HG03196 (cell line): ENCODE data around the gene RPP30.

ENCODE experiments used
- ATAC-seq: cut with Tn5 transposase; IDR thresholded peaks from one replicate; pipeline ENCODE4 v1.9.1; 2021; ENCODE audit not compliant: unreplicated experiment

RPP30 gene

DNA sequence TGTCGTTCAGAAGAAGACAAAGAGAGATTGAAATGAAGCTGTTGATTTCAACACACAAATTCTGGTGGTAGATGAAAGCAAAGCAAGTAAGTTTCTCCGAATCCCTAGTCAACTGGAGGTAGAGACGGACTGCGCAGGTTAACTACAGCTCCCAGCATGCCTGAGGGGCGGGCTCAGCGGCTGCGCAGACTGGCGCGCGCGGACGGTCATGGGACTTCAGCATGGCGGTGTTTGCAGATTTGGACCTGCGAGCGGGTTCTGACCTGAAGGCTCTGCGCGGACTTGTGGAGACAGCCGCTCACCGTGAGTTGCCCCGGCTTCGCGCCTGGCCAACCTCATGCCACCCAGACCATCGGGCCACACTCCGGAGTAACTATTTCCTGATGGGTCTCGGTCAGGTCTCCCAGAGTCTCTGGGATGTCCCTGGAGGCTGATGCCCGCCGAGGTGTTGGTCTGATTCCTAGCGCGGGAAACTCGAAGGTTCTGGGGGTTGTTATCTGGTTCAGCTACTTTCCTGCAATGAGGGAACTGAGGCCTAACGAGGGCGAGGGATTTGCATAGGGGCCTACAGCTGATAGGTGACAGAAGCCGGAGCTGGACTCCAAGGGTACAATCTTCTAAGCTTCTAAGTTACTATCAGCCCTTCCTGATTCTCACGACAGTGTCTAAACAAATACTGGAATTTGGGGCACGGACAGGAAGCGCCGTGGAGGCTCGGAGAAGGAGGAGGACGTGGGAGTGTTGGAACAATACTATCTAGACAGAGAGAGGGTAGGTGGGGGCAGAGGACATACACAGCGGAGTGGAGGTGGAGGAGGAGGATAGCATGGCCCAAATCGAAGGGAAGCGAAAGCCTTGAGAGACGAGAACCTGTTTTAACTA lies at the start of gene RPP30:
Gene RPP30 (plus strand): TSS at position 209 of the 882 bp plus-strand sequence. CDS start 13 bp downstream, at position 222.
- peak; percentile 98 for ATAC-seq

DNA sequence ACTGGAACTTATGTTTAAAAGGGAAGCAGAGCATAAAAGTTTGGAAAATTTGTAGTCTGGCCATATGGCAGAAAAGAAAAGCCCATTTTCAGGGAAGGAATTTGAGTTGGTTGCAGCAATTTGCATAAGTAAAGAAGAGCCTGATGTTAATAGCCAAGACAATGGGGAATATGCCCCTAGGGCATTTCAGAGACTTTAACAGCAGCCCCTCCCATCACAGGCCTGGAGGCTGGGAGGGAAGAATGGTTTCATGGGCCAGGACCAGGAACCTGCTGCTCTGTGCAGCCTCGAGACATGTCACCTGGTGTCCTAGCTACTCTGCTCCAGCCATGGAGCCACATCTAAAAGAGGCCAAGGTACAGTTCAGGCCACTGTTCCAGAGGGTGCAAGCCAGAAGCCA lies 49.3 kb upstream of the RPP30 start:
- no peak for ATAC-seq

DNA sequence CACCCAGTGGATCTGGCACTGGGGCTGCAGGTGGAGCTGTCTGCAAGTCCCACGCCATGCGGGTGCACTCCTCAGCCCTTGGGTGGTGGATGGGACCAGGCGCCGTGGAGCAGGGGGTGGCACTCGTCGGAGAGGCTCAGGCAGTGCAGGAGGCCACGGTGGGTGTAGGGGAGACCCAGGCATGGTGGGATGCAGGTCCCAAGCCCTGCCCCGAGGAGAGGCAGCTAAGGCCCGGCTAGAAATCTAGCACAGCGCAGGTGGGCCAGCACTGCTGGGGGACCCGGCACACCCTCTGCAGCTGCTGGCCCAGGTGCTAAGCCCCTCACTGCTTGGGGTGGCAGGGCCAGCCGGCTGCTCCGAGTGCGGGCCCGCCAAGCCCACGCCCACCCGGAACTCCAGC lies 39.7 kb upstream of the RPP30 start:
- ATAC-seq = no peak

DNA sequence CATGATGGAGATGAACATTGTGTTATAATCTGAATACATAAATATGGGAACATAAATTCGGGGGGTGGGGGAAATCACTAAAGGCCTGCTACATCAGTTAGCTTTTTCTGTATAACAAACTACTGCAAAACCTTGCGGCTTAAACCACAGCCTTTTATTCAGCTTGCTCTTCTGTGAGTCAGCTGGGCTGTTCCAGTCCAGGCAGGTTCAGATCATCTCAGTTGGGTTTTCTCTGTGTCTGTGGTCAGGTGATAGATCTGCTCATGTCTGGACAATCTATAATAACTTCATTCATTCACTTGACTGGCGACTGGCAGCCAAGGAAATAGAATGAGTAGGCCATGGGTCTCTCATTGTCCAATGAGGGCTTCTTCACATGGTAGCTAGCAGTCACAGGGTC lies 37.4 kb upstream of the RPP30 start:
- no peak for ATAC-seq

DNA sequence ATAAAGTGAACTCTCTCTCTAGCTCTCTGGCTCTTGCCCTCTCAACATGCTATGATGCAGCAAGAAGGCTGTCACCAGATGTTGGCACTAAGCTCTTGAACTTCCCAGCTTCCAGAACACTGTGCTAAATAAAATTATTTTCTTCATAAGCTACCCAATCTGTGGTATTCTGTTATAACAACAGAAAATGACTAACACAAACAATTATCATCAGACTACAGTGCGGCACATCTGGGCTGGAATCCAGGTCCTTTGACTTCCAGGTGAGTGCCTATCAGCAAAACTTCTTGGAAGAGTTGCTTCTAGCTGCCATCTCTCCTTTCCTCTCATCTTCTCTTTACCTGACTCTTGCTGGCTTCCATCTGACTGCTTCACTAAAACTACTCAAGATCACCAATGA lies 34.3 kb upstream of the RPP30 start:
- no peak for ATAC-seq

DNA sequence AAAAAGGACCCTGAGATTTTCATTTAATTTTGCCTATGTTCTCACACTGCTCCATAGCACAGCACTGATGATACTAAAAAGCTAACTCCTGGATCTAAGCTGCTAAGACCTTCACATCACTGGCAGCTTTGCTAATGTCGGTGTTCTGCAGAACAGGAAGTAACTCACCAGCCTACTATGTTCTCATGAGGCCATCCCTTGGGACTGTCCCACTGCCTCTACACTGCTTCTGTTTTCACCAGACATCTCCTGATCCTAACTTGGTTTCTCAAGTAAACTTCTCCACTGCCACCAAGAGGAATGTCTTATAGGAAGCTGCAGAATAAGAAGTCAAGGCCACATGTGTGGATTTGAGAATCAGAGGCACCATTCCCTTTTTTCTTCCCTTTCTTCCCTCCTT lies 29.0 kb upstream of the RPP30 start:
- ATAC-seq = no peak

DNA sequence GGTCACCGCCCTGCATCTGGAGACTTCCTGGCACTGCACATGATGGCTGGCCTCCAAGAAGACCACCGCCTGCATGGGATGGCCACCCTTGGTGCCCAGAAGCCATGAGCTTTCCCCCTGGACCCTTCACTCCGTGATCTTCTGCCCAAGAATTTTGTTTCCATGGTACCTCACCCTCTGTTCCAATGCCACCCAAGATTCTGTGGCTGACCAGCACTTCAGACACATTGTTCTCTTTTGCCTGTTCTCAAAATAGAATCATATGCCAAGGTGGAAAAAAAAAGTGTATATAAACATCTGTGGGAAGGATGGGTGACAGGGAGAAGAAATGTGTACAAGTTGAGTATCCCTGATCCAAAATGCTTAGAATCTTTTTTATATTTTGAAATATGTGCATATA lies 26.0 kb upstream of the RPP30 start:
- no peak for ATAC-seq

DNA sequence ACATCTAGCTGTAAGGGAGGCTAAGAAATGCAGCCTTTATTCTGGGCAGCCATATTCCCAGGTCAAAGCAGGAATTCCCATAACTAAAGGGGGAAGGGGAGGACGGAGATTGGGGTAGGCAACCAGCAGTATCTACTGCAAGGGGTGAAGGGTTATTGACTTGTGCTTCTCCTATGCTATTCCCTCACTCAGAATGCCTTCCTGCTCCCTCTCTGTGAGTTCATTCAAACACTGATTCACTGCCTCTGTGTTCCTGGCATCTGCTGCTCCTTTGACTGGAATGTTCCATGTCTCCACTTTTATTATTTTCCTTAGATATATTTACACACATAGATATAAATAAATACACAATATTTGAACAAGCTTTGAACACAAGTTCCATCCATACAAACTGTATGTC lies 25.0 kb upstream of the RPP30 start:
- no peak for ATAC-seq

DNA sequence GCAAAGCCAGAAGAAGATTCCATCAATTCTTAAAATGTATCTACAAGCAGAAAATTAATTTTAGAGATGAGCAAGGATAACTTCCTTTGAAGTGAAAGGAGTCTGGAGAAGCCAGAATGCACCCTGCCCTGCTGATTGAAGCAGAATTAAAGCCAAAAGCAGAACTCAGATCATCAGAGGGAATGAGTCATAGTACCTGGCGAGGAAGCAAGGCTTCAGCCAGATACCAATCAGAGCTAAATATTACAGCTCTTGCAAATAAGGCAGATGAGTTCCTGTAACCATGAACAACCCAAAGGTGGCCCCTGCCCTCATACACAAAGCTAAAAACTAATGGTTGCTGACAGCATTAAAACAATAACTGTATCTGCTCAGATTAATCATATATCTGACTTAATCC lies 24.3 kb upstream of the RPP30 start:
- ATAC-seq = no peak

DNA sequence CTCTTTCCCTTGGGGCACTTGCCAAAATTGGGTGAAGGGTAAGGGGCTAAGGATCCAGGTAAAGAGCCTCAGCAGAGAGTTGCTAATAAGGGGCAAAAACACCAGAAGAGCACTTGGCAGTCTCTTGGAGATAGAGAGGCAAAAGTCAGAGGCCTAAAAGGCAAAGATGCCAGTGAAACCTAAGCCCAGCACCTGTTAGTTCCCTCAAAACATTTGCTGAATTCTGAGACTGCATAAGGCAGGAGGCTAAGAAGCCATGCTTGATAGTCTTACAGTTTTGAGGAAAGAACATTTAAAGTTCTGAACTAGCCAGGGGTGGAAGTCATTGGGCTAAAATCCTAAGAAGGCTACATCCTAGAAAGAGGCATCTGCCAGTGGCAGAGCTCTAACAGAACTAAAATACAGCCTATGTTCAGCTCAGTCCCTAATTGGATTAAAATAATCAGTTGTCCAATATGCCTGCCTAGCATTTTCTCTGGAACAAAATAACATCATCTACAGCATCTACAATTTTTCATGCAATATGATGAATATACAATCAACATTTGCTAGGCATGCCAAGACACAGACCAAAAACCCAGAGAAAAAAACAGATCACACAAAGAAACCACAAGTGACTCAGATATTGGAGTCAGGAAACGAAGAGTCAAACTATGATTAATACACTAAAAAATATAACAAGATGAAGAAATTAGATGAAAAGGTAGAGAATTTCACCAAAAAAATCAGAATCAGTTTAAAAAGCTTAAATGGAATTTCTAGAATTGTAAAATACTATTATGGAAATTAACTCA lies 21.6 kb upstream of the RPP30 start:
- no peak for ATAC-seq

DNA sequence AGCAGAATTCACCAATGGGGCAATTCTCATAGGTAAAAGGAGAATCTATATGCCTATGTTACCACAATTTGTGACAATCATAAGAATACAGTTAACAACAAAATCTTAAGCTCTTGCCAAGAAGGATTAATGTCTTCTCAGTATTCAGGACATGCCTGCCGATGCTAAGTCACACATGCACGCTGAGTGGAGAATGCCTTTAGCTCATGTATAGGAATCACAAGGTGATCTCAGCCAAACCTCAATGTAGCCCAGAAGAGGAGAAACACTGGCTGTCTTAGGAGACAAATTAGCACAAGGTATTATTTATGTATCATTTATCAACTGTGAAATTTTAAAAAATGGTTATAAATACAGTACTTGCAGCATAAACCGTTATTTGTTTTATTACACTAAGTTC lies 16.6 kb upstream of the RPP30 start:
- no peak for ATAC-seq

DNA sequence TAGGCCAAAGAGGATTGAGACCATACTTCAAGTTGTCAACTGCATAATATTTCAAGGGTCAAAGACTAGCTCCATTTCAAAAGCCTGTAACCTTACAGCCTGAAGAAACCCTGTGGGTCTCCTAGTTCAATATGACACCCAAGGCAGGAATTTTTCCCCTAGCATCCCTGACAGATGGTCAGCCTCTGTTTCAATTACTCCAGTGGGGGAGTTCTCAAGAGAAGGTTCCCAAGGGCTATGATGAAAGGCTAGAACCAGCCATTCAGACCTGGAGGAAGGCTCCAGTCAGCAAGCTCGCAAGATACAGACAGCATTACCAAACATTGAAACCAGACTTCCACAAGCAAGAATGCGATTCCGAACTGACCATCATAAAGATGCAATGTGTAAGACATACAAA lies 15.5 kb upstream of the RPP30 start:
- no peak for ATAC-seq

DNA sequence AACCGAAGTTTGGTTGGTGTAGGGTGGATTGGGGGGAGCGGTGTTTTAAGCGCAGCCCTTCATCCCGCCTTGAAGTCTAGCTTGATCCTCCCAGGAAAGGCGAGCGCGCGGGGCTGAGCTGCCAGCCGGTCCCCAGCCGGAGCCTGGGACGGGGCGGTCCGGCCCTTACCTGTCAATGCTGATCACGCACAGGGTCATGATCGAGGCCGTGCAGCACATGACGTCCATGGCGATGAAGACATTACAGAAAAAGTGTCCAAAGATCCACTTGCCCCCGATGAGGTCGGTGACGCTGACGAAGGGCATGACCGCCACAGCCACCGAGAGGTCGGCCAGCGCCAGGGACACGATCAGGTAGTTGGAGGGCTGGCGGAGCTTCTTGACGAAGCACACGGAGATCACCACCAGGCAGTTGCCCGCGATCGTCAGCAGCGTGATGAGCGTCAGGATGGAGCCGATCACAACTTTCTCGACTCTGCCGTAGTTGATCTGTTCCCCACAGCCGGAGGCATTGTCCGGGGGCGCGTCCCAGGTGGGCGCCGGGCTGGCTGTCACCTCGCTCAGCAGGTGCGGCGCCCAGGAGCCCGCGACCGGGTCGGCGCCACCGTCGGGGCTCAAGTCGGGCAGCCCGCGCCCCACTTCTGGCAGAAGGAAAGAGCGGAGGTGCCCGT lies 14.7 kb upstream of the RPP30 start:
- ATAC-seq = no peak

DNA sequence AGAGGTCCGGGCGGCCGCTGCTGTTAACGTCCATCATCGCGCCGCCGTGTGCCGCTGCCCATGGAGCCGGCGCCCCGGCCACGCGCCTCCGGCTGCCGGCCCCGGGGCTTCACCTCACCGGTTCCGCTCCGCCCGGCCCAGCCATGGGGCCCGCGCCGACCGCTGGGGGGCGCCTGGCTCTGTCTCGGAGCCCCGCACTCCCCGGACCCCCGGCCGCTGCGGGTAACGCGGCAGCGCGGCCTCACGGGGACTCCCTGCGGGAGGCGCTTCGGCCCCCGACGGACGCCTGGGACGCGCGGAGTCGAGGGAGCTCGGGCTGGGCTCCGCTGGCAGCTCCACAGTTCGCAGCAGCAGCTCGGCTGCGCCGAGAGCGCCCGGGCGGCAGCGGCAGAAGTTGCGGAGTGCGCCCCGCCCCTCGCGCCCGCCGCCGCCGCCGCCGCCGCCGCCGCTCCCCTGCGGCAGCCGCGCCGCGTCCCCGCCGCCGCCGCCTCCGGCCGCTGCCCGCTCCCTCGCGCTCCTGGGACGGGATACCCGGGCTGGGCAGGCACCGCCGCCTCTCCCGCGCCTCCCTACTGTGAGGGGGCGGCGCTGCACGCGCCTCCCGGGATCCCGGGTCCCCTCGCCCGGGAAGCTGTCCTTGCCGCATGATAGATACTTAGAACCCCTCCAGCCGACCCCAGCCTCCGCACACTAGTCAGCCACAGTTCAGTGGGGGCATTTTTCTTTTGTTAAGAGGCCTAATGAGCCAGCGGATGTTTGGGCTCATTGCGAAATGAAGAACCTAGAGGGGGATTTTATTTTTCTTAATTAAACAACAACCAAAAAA lies 13.9 kb upstream of the RPP30 start, which contains the start of gene HTR7:
Gene HTR7 (minus strand): TSS at position 405 of the 826 bp plus-strand sequence. CDS start 368 bp downstream, at position 37.
- peak; percentile 69 for ATAC-seq

DNA sequence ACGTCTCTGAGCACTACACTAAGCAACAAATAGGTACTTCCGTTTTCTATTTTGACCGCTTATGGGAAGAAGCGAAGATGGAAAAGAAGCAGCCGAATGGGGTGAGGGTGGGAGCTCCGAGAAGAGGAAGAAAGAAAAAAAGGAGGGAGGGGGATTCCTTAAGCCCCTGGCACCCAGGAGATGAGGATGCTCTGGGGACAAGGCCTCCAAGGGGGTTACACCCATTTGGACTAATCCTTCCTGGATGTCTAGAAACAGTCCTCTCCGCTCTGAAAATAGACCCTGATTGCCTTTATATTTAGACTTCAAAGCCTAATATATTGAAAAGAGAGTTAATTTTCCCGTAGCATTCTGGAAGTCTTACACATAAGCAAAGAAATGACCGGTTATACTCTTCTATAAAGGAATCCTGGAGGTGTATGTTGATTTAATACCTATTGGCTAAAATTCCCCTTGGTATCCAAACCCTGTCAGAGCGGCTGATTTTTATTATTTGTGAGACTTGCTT lies 13.3 kb upstream of the RPP30 start:
- no peak for ATAC-seq

DNA sequence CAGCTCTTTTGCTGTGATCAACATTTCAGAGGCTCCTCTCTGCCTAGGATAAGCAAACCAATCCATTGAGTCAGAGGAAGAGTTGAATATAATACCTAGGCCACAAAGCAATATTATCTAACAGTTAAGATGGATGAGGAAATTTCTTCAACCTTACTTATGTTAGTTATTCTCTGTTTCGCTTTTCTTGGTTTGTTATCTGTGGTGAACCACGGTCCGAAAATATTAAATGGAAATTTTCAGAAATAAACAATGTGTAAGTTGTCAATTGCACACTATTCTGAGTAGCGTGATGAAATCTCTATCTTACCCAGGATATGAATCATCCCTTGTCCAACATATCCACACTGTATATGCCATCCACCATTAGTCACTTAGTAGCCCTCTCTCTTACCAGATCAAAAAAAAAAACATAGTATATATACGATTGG lies 12.4 kb upstream of the RPP30 start:
- ATAC-seq = no peak

DNA sequence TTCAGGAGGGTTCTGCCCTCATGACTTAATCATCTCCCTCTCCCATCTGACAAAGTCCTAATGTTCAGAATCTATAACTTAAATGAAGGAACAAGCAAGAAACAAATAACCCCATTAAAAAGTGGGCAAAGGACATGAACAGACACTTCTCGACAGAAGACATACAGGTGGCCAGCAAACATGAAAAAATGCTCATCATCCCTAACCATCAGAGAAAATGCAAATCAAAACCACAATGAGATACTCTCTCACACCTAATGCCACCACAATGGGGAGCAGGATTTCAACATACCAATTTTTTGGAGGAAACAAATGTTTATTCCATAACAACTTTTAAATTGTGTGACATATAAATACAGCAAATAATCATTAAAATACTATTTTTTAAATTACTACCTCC lies 11.0 kb upstream of the RPP30 start:
- no peak for ATAC-seq

DNA sequence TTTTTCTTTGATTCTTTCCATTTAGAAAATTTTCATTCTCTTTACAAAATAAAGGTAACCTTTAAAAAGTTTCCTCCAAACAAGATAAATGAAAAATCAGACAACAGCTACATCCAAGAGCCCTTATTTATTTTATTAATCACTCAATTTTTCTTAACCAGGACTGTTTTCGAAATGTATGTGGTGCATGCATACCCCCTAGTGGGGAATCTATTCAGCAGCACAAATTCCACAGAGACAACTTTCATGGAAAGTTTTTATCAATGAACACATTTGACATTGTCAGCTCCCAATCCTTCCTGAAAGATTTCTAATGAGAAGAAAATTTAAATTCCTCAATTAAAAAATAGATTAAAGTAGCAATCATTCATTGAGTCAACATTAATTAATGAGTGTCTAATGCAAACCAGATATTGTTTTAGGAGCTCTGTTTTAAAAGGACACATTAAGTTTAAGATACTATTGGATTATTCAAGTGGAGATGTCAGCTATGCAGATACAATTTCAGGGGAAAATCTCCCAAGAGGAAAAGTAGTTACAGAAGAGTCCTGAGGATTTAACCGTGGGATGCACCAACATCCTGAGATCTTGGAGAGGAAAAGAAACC lies 8.8 kb upstream of the RPP30 start:
- ATAC-seq = no peak

DNA sequence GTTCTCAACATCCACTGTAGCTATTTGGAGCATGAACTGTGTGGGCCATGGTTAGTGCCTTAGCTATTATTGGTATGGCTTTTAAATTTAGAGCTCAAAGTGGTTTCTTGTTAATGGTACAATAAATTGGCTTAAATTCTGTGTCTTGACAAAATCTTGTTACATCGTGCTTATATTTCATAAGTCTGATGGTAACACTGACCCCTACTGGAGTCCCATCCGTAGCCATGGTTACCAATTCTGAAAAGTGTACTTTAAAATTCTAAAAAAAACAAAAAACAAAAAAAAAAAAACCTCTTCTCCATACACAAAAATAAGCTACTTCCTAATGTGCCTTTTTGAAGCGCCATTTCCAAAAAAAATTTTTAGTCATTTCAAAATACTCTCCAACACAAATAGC lies 6.4 kb upstream of the RPP30 start:
- ATAC-seq = no peak

DNA sequence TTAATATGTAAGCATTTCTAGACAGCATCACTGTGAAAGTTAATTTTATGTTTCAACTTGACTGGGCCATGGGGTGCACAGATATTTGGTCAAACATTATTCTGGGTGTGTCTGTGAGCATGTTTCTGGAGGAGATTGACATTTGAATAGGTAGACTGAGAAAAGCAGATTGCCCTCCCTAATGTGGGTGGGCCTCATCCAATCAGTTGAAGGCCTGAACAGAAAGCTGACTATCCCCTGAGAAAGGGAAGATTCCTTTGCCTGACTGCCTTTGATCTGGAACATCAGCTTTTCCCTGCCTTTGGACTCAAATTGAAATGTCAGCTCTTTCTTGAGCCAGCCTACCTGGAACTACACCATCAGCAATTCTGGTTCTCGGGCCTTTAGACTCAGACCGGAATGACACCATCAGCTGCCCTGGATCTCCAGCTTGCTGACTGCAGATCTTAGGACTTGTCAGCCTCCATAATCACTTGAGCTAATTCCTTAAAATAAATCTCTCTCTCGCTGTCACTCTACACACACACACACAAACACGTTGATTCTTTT lies 5.7 kb upstream of the RPP30 start:
- ATAC-seq = no peak
